HFFc6 (cell line): Measurements from ENCODE around the gene ITPRIPL1. TPM values are rescaled to one million over a fixed set of nuclear protein-coding genes. Genes with fewer than 3 reads are reported as not detected.
A peak's percentile ranks its signal among the peaks of the same experiment; 100 is the strongest.

Experiments
- DNase-seq: peaks from one replicate; pipeline ENCODE4 v3.0.0-alpha.2; 2018
- H3K27ac Mint-ChIP-seq: 2 replicates; pipeline ENCODE4 v1.8.0; 2020; ENCODE audit warnings: mild to moderate bottlenecking, mixed read lengths
- H3K27me3 Mint-ChIP-seq: 2 replicates; pipeline ENCODE4 v1.8.0; 2021; ENCODE audit warnings: mild to moderate bottlenecking, moderate library complexity, mixed read lengths; ENCODE audit not compliant: insufficient read depth
- H3K36me3 Mint-ChIP-seq: 2 replicates; pipeline ENCODE4 v1.8.0; 2021; ENCODE audit warnings: low read depth, mixed read lengths
- H3K4me1 Mint-ChIP-seq: 2 replicates; pipeline ENCODE4 v1.8.0; 2020; ENCODE audit warnings: low read depth, mixed read lengths
- H3K4me3 Mint-ChIP-seq: 2 replicates; pipeline ENCODE4 v1.8.0; 2020; ENCODE audit warnings: mild to moderate bottlenecking, moderate library complexity, mixed read lengths
- H3K9me3 Mint-ChIP-seq: 2 replicates; pipeline ENCODE4 v1.8.0; 2020; ENCODE audit warnings: mild to moderate bottlenecking, mixed read lengths
- CTCF ChIP-seq: fragments of 200-600 bp; sonication (generic); IDR thresholded peaks from 2 replicates; pipeline ENCODE4 v1.5.0; 2021; ENCODE audit warnings: antibody characterized with exemption, mild to moderate bottlenecking
- total RNA-seq, 6 experiments: library from RNA; stranded (reverse); fragmentation: NEBNext Ultra II Directional; extraction: Animal tissue kit (Norgen Biotek cat#: 25700); gene quantifications; 2 replicates in 1 of 6; 3 replicates in 5 of 6; pipeline ENCODE4 v1.2.3, GENCODE V29; 2021

ITPRIPL1 gene
- total RNA-seq, 6 experiments from 2014 or later, result 0.55 to 1.2 (median 0.94) TPM

GRCh38 chr2:96345438-96345837 lies 20.3 kb downstream of the ITPRIPL1 start:
- TF ChIP-seq CTCF, result peak; percentile 40; the same call in 1 of the 2 replicates
- H3K27ac Mint-ChIP-seq, result no peak overlapping the region
- H3K4me1 Mint-ChIP-seq, result peaks cover 28% of the 10 kb centered on the region
- no peaks in the 10 kb centered on the region for H3K9me3 Mint-ChIP-seq
- peaks cover 1% of the 10 kb centered on the region; the same call in 1 of the 2 replicates for H3K27me3 Mint-ChIP-seq
- DNase-seq, result no peak
- no peak overlapping the region for H3K4me3 Mint-ChIP-seq
- peaks cover 26% of the 10 kb centered on the region; the same call in 1 of the 2 replicates for H3K36me3 Mint-ChIP-seq

GRCh38 chr2:96345868-96346462 lies 20.8 kb downstream of the ITPRIPL1 start:
- no peak for DNase-seq
- Mint-ChIP-seq H3K27ac (no peak overlapping the region), H3K4me1 (peaks cover 23% of the 10 kb centered on the region), H3K4me3 (no peak overlapping the region), H3K9me3 (no peaks in the 10 kb centered on the region), H3K36me3 (peaks cover 26% of the 10 kb centered on the region; the same call in 1 of the 2 replicates), H3K27me3 (peaks cover 1% of the 10 kb centered on the region; the same call in 1 of the 2 replicates)
- TF ChIP-seq CTCF, result no peak

GRCh38 chr2:96347395-96347794 lies 22.3 kb downstream of the ITPRIPL1 start:
- Mint-ChIP-seq H3K27me3 (peaks cover 1% of the 10 kb centered on the region; the same call in 1 of the 2 replicates), H3K27ac (no peak overlapping the region), H3K9me3 (no peaks in the 10 kb centered on the region), H3K4me1 (peaks cover 11% of the 10 kb centered on the region), H3K4me3 (no peak overlapping the region), H3K36me3 (peaks cover 23% of the 10 kb centered on the region; the same call in 1 of the 2 replicates)
- DNase-seq, result no peak
- TF ChIP-seq CTCF, result no peak

- H3K27ac Mint-ChIP-seq, result peak overlapping the region; percentile 60
- peaks cover 20% of the 10 kb centered on the region; the same call in 1 of the 2 replicates for H3K4me1 Mint-ChIP-seq
- H3K4me3 Mint-ChIP-seq, result peak overlapping the region; percentile 14; the same call in 1 of the 2 replicates
- peaks cover 12% of the 10 kb centered on the region; the same call in 1 of the 2 replicates for H3K36me3 Mint-ChIP-seq
- no peak for TF ChIP-seq CTCF
- no peaks in the 10 kb centered on the region for H3K27me3 Mint-ChIP-seq
- no peaks in the 10 kb centered on the region for H3K9me3 Mint-ChIP-seq
- DNase-seq, result no peak
Measured at GRCh38 chr2:96353032-96353561, 28.0 kb downstream of the ITPRIPL1 start.

- Mint-ChIP-seq H3K9me3 (no peaks in the 10 kb centered on the region), H3K4me1 (peaks cover 20% of the 10 kb centered on the region; the same call in 1 of the 2 replicates), H3K36me3 (peaks cover 12% of the 10 kb centered on the region; the same call in 1 of the 2 replicates), H3K27me3 (no peaks in the 10 kb centered on the region), H3K4me3 (no peak overlapping the region; the same call in 1 of the 2 replicates), H3K27ac (peak overlapping the region; percentile 60; the same call in 1 of the 2 replicates)
- no peak for DNase-seq
- no peak for TF ChIP-seq CTCF
Measured at GRCh38 chr2:96353606-96354101, 28.5 kb downstream of the ITPRIPL1 start.
